Right atrium auricular region (tissue), 2 donors: Measurements from ENCODE around the gene TNNT2. TPM values are rescaled to one million over a fixed set of nuclear protein-coding genes. Genes with fewer than 3 reads are reported as not detected.
A peak's percentile ranks its signal among the peaks of the same experiment; 100 is the strongest.

Source experiments
- DNase-seq: peaks from one replicate; pipeline ENCODE4 v3.0.0-alpha.2; 2019; ENCODE audit warnings: low spot score
- H3K27ac ChIP-seq, 2 donors: fragments of 200-600 bp; sonication (generic); 1 replicate in 1 of 2; 2 replicates in 1 of 2; pipeline ENCODE4 v1.5.1; 2016 to 2019
- H3K27me3 ChIP-seq, 2 donors: fragments of 200-600 bp; sonication (generic); one replicate each; pipeline versions ENCODE4 v1.5.1 to v1.6.0; 2017 to 2019
- H3K36me3 ChIP-seq: fragments of 200-600 bp; sonication (generic); one replicate; pipeline ENCODE4 v1.5.1; 2016
- H3K4me1 ChIP-seq, 2 donors: fragments of 200-600 bp; sonication (generic); one replicate each; pipeline versions ENCODE4 v1.5.1 to v1.6.0; 2017 to 2019
- H3K4me3 ChIP-seq, 2 donors: fragments of 200-600 bp; sonication (generic); 1 replicate in 1 of 2; 2 replicates in 1 of 2; pipeline ENCODE4 v1.5.1; 2017 to 2019; ENCODE audit warnings: mild to moderate bottlenecking in 1 of 2, moderate library complexity in 1 of 2
- H3K9me3 ChIP-seq, 2 donors: fragments of 200-600 bp; sonication (generic); one replicate each; pipeline ENCODE4 v1.5.1; 2019
- CTCF ChIP-seq, 2 donors: fragments of 200-600 bp; sonication (generic); IDR thresholded peaks; one replicate each; pipeline ENCODE4 v1.5.1; 2019; ENCODE audit warnings: antibody characterized with exemption in 2 of 2
- total RNA-seq, 2 donors: library from RNA; depleted of rRNA; stranded (reverse); fragments of >200 nt; gene quantifications; one replicate each; pipeline ENCODE4 v1.1.0, GENCODE V29; 2016

Gene TNNT2
- total RNA-seq, 2 donors from 2014 or later: 4,112 to 12,321 TPM

- H3K9me3 ChIP-seq: no peaks in the 10 kb centered on the region
- no peaks in the 10 kb centered on the region for H3K27me3 ChIP-seq
- peaks cover 98% of the 10 kb centered on the region for H3K36me3 ChIP-seq
- peaks cover 0 to 36% of the 10 kb centered on the region in 2 donors for H3K4me1 ChIP-seq
- H3K4me3 ChIP-seq: peak overlapping the region in 1 of 2 donors; percentile 9
- peak overlapping the region; percentile 89 to 92 for H3K27ac ChIP-seq
- DNase-seq: no peak
- TF ChIP-seq CTCF (IDR thresholded peaks at IDR 0.05): no peak
These were observed 6.2 kb downstream of the TNNT2 start for GRCh38 chr1:201371276-201371675.

GRCh38 chr1:201370500-201370899 is 7.0 kb downstream of the TNNT2 start:
- peaks cover 0 to 36% of the 10 kb centered on the region in 2 donors for H3K4me1 ChIP-seq
- H3K4me3 ChIP-seq: peak overlapping the region in 1 of 2 donors; percentile 9
- peak overlapping the region; percentile 89 to 92 for H3K27ac ChIP-seq
- no peak for TF ChIP-seq CTCF (IDR thresholded peaks at IDR 0.05)
- H3K27me3 ChIP-seq: no peaks in the 10 kb centered on the region
- H3K9me3 ChIP-seq: no peaks in the 10 kb centered on the region
- no peak for DNase-seq
- H3K36me3 ChIP-seq: peaks cover 98% of the 10 kb centered on the region

- Histone ChIP-seq H3K4me1 (peaks cover 0 to 36% of the 10 kb centered on the region in 2 donors), H3K36me3 (peaks cover 100% of the 10 kb centered on the region), H3K4me3 (no peak overlapping the region), H3K9me3 (no peaks in the 10 kb centered on the region), H3K27me3 (no peaks in the 10 kb centered on the region), H3K27ac (peak overlapping the region; percentile 89 to 92)
- TF ChIP-seq CTCF (IDR thresholded peaks at IDR 0.05): no peak
- DNase-seq: no peak
These were observed 8.3 kb downstream of the TNNT2 start for GRCh38 chr1:201369209-201369608.

GRCh38 chr1:201366696-201367095 is 10.8 kb downstream of the TNNT2 start:
- no peaks in the 10 kb centered on the region for H3K27me3 ChIP-seq
- H3K9me3 ChIP-seq: no peaks in the 10 kb centered on the region
- peaks cover 0 to 27% of the 10 kb centered on the region in 2 donors for H3K4me1 ChIP-seq
- no peak for TF ChIP-seq CTCF (IDR thresholded peaks at IDR 0.05)
- peak overlapping the region; percentile 89 to 92 for H3K27ac ChIP-seq
- no peak overlapping the region for H3K4me3 ChIP-seq
- peaks cover 99% of the 10 kb centered on the region for H3K36me3 ChIP-seq
- no peak for DNase-seq

GRCh38 chr1:201365251-201365650 is 12.2 kb downstream of the TNNT2 start:
- peak overlapping the region; percentile 13 to 53 for H3K27ac ChIP-seq
- no peak for DNase-seq

More at GRCh38 chr1:201365251-201365650, 12.2 kb downstream of the TNNT2 start:
- Histone ChIP-seq H3K9me3 (no peaks in the 10 kb centered on the region), H3K27me3 (no peaks in the 10 kb centered on the region), H3K36me3 (peaks cover 99% of the 10 kb centered on the region), H3K4me3 (no peak overlapping the region), H3K4me1 (peaks cover 0 to 13% of the 10 kb centered on the region in 2 donors)
- TF ChIP-seq CTCF (IDR thresholded peaks at IDR 0.05): no peak
